HepG2 (cell line): ENCODE data around the gene C1orf115. TPM values are rescaled to one million over a fixed set of nuclear protein-coding genes. Genes with fewer than 3 reads are reported as not detected.

Experiments used
- DPF2 ChIP-seq: sonication (generic); formaldehyde crosslinking; IDR thresholded peaks from 2 replicates; pipeline ENCODE4 v1.4.0; 2020; ENCODE audit warnings: mild to moderate bottlenecking, low read depth, missing genetic modification reagents, borderline replicate concordance
- E2F2 ChIP-seq: sonication (generic); formaldehyde crosslinking; IDR thresholded peaks from 2 replicates; pipeline ENCODE4 v1.4.0; 2020; ENCODE audit warnings: missing genetic modification reagents, borderline replicate concordance
- JARID2 ChIP-seq: sonication (generic); formaldehyde crosslinking; IDR thresholded peaks from 2 replicates; pipeline ENCODE4 v1.8.1; 2023; ENCODE audit warnings: missing genetic modification reagents, inconsistent platforms; ENCODE audit not compliant: insufficient replicate concordance
- MEIS1 ChIP-seq: sonication (generic); formaldehyde crosslinking; IDR thresholded peaks from 2 replicates; pipeline ENCODE4 v1.9.0; 2021; ENCODE audit warnings: mild to moderate bottlenecking, missing genetic modification reagents, moderate library complexity, borderline replicate concordance
- MTF2 ChIP-seq: sonication (generic); formaldehyde crosslinking; IDR thresholded peaks from 2 replicates; pipeline ENCODE4 v1.5.0; 2020; ENCODE audit warnings: missing genetic modification reagents, borderline replicate concordance
- NFYB ChIP-seq: sonication (generic); formaldehyde crosslinking; IDR thresholded peaks from 2 replicates; pipeline ENCODE4 v1.4.0; 2020; ENCODE audit warnings: missing genetic modification reagents
- PLSCR1 ChIP-seq: sonication (generic); formaldehyde crosslinking; IDR thresholded peaks from 2 replicates; pipeline ENCODE4 v1.5.0; 2020; ENCODE audit warnings: missing genetic modification reagents, mild to moderate bottlenecking, borderline replicate concordance
- RAD51 ChIP-seq: fragments of 450-650 bp; IDR thresholded peaks from 2 replicates; pipeline ENCODE4 v1.6.1; 2016; ENCODE audit warnings: borderline replicate concordance
- SIN3A ChIP-seq: IDR thresholded peaks from 2 replicates; pipeline ENCODE4 v1.6.1; 2011; ENCODE audit warnings: low read depth, mild to moderate bottlenecking, control low read depth, low read length, borderline replicate concordance
- SMAD1 ChIP-seq: sonication (generic); formaldehyde crosslinking; IDR thresholded peaks from 2 replicates; pipeline ENCODE4 v1.4.0; 2020; ENCODE audit warnings: missing genetic modification reagents, low read depth, mild to moderate bottlenecking, borderline replicate concordance
- SRSF1 ChIP-seq: fragments of 200-400 bp; formaldehyde crosslinking; optimal IDR thresholded peaks from 2 replicates; pipeline ENCODE3; 2017; ENCODE audit warnings: mild to moderate bottlenecking, low read depth, low read length, moderate library complexity
- TERF1 ChIP-seq: sonication (generic); formaldehyde crosslinking; IDR thresholded peaks from 2 replicates; pipeline ENCODE4 v1.8.0; 2022; ENCODE audit warnings: mild to moderate bottlenecking, missing genetic modification reagents, moderate library complexity
- THAP8 ChIP-seq: sonication (generic); formaldehyde crosslinking; IDR thresholded peaks from 2 replicates; pipeline ENCODE4 v1.5.1; 2020; ENCODE audit warnings: missing genetic modification reagents, mild to moderate bottlenecking, borderline replicate concordance
- ZNF432 ChIP-seq: sonication (generic); formaldehyde crosslinking; IDR thresholded peaks from 2 replicates; pipeline ENCODE4 v1.5.0; 2020; ENCODE audit warnings: missing genetic modification reagents, mild to moderate bottlenecking, borderline replicate concordance
- ZNF557 ChIP-seq: sonication (generic); formaldehyde crosslinking; IDR thresholded peaks from 2 replicates; pipeline ENCODE4 v1.4.0; 2020; ENCODE audit warnings: missing genetic modification reagents
- ZNF564 ChIP-seq: sonication (generic); formaldehyde crosslinking; IDR thresholded peaks from 2 replicates; pipeline ENCODE4 v1.8.1; 2023; ENCODE audit warnings: mild to moderate bottlenecking, missing genetic modification reagents
- ZNF646 ChIP-seq: sonication (generic); formaldehyde crosslinking; IDR thresholded peaks from 2 replicates; pipeline ENCODE4 v1.9.0; 2021; ENCODE audit warnings: mild to moderate bottlenecking, missing genetic modification reagents
- polyA plus RNA-seq, 8 experiments: library from polyadenylated mRNA; depleted of rRNA in 3 of 8; stranded (reverse) in 7 of 8; unstranded in 1 of 8; fragments of >200 nt; fragmentation: Illumina TruSeq in 4 of 8; extraction: Trizol in 4 of 8; gene quantifications; 2 replicates each; pipeline versions ENCODE4 v1.2.1 to v1.2.3, GENCODE V29; 2011 to 2016; ENCODE audit warnings: low read depth in 4 of 8, missing spikeins in 1 of 8, mixed read lengths in 1 of 8; ENCODE audit not compliant: insufficient read depth in 1 of 8
- total RNA-seq, 5 experiments: library from RNA; depleted of rRNA; stranded (reverse); fragments of >200 nt; fragmentation: Illumina TruSeq; extraction: Trizol; gene quantifications; 2 replicates each; pipeline ENCODE4 v1.2.3, GENCODE V29; 2016; ENCODE audit warnings: low read depth in 1 of 5

C1orf115 gene
- total and polyA plus RNA-seq, 2 of the 13 experiments (the other 11 are each of a cell fraction or from before 2014, with no cell fraction given), result 25.2 to 85.9 TPM

- no peak for TF ChIP-seq TERF1 (CRISPR knock-in tag)
- TF ChIP-seq ZNF432 (CRISPR knock-in tag), result no peak
- TF ChIP-seq ZNF564 (CRISPR knock-in tag), result no peak
- TF ChIP-seq PLSCR1, result no peak
- TF ChIP-seq NFYB (CRISPR knock-in tag), result no peak
- no peak for TF ChIP-seq JARID2
- no peak for TF ChIP-seq SMAD1 (CRISPR knock-in tag)
- no peak for TF ChIP-seq SRSF1
- TF ChIP-seq MEIS1 (CRISPR knock-in tag), result no peak
- TF ChIP-seq MTF2 (CRISPR knock-in tag), result no peak
- no peak for TF ChIP-seq E2F2 (CRISPR knock-in tag)
- TF ChIP-seq RAD51, result no peak
- no peak for TF ChIP-seq ZNF557 (CRISPR knock-in tag)
- TF ChIP-seq DPF2 (CRISPR knock-in tag), result no peak
- TF ChIP-seq THAP8, result no peak
- no peak for TF ChIP-seq SIN3A
- no peak for TF ChIP-seq ZNF646 (CRISPR knock-in tag)
Measured at GRCh38 chr1:220734571-220735326, 44.6 kb downstream of the C1orf115 start (continued).
